ENCODE measurements around the gene MIDN.

Gene MIDN

DNA sequence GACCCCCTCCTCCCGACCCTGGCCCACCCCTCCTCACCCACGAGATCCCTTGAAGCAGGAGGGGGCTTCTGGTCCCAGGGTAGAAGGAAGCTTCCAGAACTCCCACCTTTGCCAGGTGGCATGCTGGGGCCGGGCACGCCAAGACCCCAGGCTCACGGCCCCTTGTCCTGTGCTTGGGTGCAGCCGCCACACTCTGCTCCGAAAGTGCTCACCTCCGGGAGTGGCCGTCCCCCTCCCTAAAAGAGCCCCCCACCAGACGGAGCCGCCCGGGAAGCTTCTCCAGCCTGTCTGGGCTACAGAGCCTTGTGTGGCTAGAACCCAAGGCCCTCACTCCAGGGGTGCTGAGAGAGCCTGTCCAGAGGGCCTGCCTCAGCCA, 35.5 kb downstream of the MIDN start:
- no peak for DNase-seq

DNA sequence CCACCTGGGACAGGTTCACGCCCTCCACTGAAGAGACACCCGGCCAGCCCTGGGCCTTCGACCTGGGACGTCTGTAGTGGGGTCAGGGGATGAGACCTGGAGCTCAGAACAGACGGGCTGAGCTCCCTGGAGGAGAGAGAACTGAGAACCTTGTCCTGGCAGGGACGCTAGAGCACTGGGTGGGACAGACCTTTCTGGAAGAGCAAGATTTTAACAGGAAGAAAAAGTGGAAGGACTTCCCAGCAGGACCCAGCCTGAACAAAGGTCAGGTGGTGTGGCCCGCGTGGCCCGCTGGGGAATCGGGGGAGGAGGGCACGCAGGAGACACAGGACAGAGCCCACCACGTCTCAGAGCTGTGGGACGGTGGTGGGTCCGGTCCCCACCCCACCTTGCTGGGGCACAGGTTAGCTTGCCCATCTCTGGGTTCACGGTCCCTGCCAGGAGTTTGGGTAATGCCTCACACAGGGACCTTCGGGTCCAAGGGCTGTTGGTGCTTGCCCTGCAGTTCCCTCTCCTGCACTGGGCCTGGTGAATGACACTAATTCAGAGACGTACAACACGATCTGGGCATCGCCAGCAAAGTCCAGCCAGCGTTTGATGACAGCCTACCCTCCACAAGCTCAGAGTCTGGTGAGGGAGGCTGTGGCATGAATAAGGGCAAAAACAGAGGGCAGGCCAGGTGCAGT, 36.1 kb downstream of the MIDN start:
- no peak for DNase-seq

DNA sequence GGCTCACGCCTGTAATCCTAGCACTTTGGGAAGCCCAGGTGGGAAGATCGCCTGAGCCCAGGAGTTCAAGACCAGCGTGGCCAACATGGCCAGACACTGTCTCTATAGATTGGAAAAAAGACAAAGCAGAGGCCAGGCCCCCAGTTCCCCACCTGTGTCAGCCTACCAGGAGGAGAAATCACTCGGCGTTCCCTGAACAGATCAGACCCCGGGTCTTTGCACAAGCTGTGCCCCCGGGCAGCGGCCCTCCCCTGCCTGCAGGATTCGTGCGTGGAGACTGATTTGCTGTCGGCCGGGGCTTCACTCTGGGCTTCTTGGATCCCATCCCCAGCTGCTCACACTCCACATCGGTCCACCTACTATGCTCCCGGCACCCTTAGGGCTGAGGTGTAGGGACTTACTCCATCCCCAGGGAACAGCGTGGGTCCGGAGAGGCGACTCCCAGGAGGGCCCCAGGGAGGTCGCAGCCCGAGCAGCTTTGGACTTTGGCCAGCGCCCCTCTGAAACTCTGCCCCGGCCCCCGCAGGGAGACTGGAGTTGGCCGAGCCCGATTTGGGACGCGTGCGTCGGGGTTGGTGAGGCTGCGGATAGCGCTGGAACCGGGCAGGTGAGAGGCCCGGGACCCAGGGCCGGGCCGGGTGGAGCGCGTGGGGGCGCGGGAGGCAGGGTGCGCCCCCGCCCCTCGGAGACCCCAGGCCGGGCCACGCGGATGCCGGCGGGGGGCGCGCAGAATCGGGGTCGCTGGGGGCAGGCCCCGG, 36.8 kb downstream of the MIDN start:
- no peak for DNase-seq

DNA sequence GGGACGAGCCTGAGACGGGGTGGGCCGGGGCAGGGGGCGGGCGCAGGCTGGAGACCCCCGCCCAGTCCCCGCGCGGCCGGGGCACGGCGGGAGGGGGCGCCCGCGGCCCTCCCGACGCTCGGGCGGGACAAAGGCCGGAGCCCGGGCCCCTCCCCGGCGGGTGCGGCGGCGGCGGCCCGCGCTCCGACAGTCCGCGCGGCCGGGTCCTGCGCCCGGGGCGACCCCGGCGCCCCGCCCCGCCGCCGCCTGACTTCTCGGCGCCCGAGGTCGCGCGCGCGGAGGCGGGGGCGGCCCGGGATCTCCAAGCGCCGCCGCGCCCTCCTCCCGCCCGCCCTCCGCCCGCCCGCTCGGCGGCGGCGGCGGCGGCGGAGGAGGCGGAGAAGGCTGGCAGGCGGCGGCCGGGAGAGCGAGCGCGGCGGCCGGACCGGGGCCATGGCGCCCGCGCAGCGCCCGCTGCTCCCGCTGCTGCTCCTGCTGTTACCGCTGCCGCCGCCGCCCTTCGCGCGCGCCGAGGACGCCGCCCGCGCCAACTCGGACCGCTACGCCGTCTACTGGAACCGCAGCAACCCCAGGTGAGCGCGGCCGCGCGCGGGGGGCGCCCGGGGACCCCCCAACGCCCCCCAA, 37.5 kb downstream of the MIDN start, which contains the start of gene EFNA2:
EFNA2 (plus strand) TSS at position 137 of the 624 bp plus-strand sequence; CDS start at position 433, 296 bp downstream.
- no peak for DNase-seq

DNA sequence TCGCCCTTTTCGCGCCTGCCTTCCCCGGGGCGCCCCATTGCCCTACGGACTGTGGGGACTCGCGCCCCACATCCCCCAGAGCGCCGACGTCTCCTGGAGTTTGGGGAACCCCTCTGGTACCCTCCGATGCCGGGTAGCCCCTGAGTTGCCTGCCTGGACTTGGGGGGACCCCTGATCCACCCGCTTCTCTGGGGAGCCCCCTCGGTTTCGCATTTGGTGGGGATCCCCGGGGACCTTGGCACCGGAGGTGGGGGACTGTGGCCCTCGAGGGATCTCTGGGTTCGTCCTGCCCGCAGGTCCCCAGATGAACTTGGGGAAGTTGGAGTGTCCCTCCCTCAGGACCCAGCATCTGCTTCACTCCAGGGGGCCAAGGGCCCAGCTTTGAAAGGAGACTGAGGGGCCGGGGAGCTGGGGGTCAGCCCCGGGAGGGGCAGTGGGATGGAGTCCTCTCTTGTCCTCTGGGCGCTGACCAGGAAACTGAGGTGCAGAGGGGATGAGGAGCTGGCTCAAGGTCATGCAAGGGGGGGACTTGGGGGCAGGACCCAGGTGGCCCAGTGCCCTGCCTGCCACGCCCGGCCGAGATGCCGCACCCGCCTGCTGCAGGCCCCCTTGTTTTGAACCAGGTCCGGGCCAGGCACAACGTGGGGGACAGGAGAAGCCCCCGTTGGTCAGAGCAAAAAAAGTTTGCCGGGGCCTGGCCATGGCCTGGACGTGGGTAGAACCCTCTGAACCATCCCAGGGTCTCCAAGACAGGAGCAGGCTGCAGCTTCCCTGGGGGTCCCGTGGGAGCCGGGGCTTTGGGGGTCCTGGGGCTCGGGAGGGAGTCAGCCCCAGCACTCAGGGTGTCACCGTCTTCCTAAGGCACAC, 38.3 kb downstream of the MIDN start:
- no peak for DNase-seq

DNA sequence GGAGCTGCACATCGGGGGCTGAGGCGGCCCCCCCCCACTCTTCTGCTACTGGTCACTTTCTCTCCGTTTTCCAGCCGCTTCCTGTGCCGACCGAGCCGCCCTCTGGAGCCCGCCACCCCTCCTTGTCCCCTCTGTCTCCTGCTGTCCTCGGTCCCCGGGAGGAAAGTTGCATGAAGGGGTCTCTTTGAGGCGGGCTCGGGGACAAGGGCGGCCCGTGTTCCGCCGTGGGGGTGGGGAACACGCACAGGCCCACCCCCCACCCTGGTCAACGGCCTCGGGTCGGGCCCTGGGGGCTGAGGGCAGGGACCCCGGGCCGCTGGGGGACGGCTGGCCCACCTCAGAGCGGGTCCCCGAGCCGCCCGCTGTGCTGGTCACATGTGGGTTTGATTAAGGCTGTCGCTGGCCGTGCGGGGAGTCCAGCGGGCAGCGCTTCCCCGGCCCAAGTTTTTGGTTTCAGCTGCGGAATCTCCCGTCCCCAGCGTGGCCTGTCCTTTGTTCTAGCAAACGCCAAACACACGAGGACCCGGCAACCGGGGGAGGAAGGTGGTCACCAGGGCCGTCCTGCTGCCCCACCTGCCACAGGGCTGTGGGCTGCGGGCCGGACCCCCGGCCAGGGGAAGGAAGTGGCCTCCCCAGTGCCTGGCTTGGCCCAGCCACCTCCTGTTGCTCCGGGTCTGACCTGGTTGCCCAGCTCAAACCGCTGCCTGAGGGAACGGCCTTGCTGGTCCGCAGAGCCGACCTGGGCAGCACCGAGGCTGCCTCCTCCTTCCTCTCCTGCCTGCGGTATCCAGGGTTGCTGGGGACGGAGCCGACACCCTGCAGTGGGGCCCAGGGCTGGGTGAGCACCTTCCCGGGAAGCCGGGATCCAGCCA, 39.2 kb downstream of the MIDN start:
- DNase-seq, result no peak

DNA sequence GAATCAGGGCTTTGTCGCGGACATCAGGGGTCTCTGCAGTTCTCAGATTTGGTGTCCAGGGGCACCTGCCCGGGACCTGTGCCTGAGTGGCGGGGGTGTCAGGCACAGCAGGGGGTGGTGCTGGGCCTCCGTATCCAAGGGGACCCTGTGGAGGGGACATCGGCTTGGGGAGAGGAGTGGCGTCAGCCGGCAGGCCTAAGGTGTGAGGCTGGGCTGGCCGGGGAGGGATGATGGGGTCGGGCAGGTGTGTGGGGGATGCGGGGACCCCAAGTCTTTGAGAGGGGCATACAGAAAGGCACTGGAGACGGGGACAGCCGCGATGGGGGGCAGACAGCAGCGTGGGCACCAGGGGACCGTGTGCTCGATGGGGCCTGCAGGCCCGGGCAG, 39.8 kb downstream of the MIDN start:
- no peak for DNase-seq

DNA sequence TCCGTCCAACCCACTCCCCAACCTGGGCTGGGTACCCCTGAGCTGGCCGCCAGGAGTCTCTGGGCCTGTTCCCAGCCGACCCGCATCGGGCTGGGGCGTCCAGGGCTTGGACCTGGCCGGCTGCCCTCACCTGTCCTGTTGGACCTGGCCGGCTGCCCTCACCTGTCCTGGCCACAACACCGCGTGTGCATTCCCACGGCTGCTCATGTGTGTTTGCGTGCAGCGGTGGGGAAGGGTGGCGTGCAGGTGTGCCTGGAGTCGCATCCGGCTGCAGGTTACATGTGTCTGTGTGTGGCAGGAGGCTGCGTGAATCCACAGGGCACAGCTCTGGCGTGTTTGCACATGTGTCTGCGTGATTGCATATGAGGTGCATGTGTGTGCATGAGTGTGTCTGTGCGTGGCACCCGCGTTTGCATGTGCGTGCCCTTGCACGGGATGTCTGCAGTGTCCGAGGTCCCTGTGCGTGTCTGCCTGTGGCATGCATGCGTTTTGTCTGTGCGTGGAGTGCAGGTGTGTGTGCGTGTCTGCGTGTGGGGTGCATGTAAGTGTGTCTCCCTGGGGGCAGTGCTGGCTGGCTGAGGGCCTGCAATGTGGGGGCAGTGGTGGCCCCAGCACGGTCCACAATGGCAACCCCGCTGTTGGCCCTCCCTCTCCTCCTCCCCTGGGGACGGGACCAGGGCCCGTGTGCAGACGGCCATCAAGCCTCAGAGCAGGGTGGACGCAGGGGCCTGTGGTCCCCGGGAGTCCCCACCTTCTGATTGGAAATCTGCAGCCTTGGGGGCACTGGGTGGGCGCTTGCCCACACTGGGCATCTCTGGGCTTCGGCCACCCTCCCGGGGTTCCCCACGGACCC, 40.7 kb downstream of the MIDN start:
- no peak for DNase-seq

DNA sequence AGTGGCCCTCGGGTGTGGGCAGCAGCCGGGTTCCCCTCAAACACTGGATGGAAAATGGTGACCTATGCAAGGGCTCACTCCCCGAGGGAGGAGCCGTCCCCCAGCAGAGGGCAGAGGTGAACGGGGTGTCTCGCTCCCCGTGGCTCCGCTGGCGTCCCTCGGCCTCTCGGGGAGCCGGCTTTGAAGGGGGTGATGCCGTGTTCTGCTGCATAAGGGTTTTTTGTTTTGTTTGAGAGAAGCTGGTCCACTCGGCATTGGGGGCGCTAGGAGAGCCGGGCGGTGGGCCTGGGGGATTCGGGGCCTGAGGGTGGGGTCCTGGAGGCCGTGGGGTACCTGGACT, 41.3 kb downstream of the MIDN start:
- DNase-seq, result no peak

DNA sequence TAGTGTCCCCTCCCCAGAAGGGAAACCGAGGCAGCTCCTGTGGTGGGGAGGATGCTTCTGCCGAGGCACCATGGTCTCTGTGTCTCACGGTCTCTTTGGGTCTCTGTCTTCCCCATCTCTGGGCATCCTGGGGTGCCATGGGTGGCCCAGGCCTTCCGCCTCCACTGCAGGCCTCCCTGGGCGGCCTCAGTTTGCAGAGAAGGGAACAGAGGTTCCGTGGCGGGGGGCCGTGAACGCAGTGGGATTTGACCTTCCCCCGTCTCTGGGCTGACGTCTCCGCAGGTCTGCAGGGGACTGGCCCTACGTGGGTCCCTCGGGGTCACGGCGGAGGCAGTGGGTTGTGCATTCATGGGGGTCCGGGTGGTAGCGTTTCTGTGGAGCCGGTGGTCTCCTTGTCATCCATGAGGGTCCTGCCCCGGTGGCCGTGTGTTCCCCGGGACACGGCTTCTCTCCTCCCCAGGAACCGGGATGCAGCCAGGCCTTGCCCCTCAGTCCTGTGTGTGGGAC, 41.9 kb downstream of the MIDN start:
- no peak for DNase-seq

DNA sequence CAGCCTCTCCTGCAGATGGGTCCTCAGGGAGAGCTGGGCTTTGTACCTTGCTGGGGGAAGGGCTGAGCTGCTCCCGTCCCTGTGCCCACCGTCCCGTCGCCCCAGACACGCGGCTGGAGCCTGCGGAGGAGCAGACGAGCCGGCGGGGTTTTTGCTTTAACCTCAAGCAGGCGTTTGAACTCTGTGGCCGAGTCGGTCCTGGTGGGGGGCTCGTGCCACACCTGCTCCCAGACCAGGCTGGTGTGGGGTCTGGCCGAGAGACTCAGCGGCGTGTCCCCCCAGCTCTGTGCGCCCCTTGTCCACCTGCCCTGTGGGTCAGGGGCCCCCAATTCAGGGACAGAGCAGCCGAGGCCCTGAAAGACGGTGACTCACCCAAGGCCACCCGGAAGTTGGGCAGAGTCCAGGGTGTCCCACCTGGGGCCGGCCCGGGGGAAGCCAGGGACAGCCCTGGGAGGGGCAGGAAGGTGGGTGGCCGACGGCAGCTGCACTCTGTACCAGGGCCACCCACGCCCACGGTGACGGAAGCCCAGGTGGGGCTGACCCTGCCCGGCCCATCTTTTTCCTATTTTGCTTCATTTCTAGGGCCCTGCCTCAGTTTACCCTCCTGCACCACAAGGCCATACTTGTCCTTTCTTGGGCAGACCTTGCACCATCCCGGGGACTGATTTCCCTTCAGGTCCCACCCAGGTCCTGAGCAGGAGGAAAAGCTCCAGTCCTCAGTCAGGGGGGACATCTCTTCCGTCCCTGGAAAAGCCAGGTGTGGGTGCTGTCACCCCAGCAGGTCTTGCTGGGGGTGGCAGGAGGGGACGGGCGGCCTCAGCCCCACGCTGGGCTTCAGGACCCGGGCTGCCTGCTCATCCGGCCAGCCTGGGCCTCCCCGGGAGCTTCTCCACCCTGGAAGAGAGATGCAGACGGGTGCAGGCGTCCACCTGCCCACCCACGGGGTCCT, 42.6 kb downstream of the MIDN start:
- DNase-seq, result no peak

DNA sequence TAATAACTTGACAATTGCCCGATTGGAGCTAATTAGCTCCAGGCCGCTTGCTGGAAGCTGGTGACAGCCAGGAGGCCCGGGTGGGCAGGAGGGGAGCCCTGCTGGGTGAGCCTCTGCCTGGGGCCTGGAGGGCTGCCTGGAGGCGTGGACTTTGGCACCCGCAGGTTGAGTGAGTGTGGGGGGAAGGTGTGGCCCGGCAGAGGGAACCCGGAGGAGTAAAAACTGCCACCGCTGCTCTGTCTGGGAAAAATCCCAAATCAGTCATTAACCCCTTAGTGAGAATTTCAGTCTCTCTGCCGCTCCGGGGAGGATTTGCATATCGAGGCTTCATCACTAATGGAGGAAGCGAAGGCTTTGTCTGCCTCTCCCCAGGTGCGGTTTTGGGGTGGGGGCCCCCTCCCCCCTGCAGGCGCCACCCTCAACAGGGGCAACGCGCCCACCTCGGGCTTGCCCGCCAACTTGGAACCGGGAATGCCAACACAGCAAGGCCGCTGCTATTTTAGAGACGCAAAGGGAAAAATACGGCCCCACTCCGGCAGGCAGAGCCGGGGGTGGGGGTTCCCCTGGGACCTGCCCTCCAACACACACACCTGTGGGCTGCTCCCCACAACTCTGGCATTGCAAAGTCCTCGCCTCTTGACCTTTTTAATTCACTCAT, 43.5 kb downstream of the MIDN start:
- no peak for DNase-seq

DNA sequence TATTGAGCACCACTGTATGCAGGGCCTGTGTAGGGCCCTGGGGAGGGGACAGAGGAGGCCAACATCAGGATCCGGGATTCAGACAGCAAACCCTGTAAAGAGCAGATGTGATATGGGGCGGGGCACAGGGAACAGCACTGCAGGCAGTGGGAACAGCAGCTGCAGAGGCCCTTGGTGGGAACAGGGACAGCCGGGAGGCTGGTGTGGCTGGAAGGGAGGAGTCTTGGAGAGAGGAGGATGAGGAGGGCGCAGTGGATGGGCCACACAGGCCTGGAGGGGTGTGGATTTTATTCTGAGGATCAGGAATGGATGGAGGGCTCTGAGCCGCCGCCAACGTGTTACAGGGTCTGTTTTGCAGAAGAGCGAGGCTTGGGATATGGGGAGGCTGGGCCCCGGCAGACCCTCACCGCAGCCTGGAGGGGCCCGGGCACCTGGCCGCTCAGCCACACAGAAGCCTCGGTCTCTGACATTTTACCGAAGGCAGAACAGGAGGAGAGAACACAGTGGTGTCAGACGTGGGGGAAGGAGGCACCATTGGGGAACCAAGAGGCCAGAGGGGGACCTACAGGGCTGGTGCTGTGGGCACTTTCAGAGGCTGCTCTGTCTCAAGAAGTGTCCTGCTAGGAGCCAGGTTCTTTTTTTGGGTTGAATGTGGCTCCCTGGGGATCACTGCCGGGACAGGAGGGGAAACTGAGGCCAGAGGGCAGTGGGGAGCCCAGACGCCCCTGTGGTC, 44.2 kb downstream of the MIDN start:
- DNase-seq, result no peak

DNA sequence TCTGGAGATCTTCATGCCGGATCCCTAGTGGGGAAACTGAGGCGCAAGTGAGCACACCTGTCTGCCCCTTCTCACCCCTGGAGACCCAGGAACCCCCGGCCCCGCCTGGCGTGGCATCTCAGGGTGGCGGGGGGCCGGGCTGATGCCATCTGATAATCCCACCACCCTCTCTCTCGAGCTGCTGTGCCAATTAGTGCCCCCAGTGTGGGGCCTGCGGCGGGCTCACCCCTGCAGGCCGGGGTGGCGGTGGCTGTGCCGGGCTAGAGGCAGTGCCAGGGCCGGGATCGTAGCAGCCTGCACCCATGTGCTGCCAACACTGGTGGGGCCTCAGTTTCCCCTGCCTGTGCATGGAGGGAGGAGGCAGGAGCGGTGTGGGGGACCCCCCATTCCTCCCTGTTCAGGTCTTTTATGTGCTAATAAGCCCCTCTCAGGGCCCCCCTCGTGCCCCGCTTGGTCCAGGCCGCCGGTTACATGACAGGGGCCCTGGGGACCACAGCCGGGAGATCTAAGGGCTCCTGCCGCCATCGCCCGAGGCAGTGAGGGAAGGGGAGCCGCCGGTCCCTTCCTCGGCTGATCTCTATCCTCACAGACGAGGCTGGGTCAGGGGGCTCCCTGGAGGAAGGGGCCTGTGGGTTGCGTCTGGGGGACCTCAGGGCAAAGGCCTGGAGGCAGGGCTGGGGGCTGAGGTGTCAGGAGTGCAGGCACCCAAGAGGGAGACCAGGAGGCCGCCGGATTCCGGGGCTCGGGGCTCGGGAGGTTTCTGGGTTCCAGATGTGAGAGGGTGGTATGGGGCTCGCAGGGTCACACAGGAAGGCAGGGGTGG, 45.6 kb downstream of the MIDN start:
- DNase-seq, result no peak

DNA sequence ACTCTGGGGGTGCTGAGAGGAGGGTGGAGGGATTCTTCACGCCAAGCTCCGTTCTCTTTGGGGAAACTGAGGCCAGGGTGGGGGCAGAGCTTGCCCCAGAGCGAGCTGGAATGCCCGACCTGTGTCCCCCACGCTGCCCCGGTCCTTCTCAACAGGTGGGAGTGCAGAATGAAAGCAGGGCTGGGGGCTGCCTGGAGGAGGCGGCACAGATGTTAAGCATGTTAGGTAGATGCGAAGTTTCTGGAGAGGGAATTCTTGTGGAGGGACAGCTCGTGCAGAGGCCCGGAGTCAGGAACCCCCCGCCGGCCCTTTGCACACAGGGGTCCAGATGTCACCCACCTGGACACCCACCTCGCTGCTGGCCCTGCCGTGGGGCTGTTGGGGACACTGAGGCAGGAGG, 46.3 kb downstream of the MIDN start:
- DNase-seq, result no peak

DNA sequence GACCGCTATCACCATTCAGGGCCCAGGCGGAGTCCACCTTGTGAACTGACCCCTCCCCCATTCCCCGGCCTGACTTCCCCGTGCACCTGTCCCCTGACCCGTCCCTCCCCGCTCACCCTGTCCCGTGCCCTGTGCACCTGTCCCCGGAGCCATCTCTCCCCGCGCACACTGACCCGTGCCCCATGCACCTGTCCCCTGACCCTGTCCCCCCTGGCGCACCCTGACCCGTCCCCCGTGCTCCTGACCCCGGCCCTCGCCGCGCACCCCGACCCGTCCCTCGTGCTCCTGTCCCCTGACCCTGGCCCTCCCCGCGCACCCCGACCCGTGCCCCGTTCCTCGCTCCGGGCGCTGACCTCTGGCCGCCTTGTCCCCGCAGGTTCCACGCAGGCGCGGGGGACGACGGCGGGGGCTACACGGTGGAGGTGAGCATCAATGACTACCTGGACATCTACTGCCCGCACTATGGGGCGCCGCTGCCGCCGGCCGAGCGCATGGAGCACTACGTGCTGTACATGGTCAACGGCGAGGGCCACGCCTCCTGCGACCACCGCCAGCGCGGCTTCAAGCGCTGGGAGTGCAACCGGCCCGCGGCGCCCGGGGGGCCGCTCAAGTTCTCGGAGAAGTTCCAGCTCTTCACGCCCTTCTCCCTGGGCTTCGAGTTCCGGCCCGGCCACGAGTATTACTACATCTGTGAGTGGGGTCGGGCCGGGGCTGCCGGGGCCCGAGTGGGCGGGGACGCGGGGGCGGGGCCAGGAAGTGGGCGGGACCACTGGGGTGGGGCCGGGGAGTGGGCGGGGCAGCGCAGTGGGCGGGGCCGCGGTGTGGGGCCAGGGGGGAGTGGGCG, 47.0 kb downstream of the MIDN start:
- DNase-seq, result no peak

DNA sequence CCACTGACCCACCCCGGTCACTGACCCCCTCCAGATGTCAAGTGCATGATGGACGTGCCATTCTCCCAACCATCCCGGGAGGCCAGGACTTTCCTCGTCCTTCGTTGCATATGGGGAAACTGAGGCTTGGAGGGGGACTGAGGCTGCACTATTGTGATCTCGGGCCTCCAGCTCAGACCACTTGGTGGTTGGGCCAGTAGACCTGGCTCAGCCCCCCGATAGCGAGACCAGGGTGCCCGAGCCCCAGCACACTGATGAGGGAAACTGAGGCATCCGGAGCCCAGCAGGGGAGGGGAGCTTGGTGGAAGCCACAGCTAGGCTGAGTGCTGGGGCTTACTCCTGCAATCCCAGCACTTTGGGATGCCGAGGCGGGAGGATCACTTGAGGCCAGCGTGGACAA, 47.7 kb downstream of the MIDN start:
- DNase-seq, result no peak
